Measurements from ENCODE around the gene TMEM135.
"Not testable (repeated sequence)": the region's sequence is repeated elsewhere in the genome, so short reads cannot be mapped to it uniquely, and the experiment has no call there.

TMEM135 gene

GRCh38 chr11:87259736-87260135 lies 222.0 kb downstream of the TMEM135 start:
- H3K9me3 ChIP-seq = no peaks in the 10 kb centered on the region
- no peak for DNase-seq (ENCODE audit: low spot score in 2 of 2)
- H3K36me3 ChIP-seq (replicated peaks) = no peaks in the 10 kb centered on the region
- in situ Hi-C loops (cut with MboI; ENCODE audit: low sequenced_read_pairs) = no loop called here
- H3K4me1 ChIP-seq = no peaks in the 10 kb centered on the region
- H3K4me3 ChIP-seq = no peak overlapping the region
- H3K27me3 ChIP-seq (ENCODE audit: low read depth) = no peaks in the 10 kb centered on the region

DNA sequence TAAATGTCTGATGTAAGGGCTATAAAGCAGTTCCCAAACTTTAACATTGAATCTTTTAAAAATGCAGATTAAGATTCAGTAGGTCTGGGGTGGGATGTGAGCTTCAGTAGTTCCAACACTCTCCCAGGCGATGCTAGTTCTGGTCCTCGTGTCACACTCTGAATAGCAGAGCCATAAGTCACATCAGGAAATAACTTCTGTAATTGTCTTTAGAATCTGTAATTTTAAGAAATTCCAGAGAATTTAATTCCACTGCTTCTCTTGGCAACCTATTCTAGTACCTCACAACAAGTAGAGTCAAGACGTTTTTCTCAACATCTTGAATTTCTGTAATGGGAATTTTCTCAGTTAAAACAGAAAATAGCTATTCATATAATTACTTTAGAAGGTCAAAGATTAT lies 223.1 kb downstream of the TMEM135 start:
- Histone ChIP-seq H3K36me3 (replicated peaks) (no peaks in the 10 kb centered on the region), H3K9me3 (no peaks in the 10 kb centered on the region), H3K27me3 (ENCODE audit: low read depth) (no peaks in the 10 kb centered on the region), H3K4me1 (no peaks in the 10 kb centered on the region), H3K4me3 (no peak overlapping the region)
- DNase-seq (ENCODE audit: low spot score in 2 of 2) = no peak
- in situ Hi-C loops (cut with MboI; ENCODE audit: low sequenced_read_pairs) = no loop called here

GRCh38 chr11:87263264-87263838 lies 225.6 kb downstream of the TMEM135 start:
- no peak overlapping the region for H3K4me3 ChIP-seq
- no peaks in the 10 kb centered on the region for H3K27me3 ChIP-seq (ENCODE audit: low read depth)
- no peaks in the 10 kb centered on the region for H3K9me3 ChIP-seq
- no peaks in the 10 kb centered on the region for H3K4me1 ChIP-seq
- no peak for DNase-seq (ENCODE audit: low spot score in 2 of 2)
- H3K36me3 ChIP-seq (replicated peaks) = no peaks in the 10 kb centered on the region
- in situ Hi-C loops (cut with MboI; ENCODE audit: low sequenced_read_pairs) = no loop called here

- no peak for DNase-seq (ENCODE audit: low spot score in 2 of 2)
- H3K4me1 ChIP-seq = no peaks in the 10 kb centered on the region
These were observed 226.2 kb downstream of the TMEM135 start for GRCh38 chr11:87263979-87264378.

GRCh38 chr11:87265132-87265531 lies 227.4 kb downstream of the TMEM135 start:
- no peaks in the 10 kb centered on the region for H3K27me3 ChIP-seq (ENCODE audit: low read depth)
- no peaks in the 10 kb centered on the region for H3K4me1 ChIP-seq
- no peaks in the 10 kb centered on the region for H3K36me3 ChIP-seq (replicated peaks)
- in situ Hi-C loops (cut with MboI; ENCODE audit: low sequenced_read_pairs) = no loop called here
- no peaks in the 10 kb centered on the region for H3K9me3 ChIP-seq
- no peak for DNase-seq (ENCODE audit: low spot score in 2 of 2)
- no peak overlapping the region for H3K4me3 ChIP-seq

More at GRCh38 chr11:87263979-87264378, 226.2 kb downstream of the TMEM135 start:
- Histone ChIP-seq H3K4me3 (no peak overlapping the region), H3K36me3 (replicated peaks) (no peaks in the 10 kb centered on the region), H3K9me3 (no peaks in the 10 kb centered on the region), H3K27me3 (ENCODE audit: low read depth) (no peaks in the 10 kb centered on the region)
- in situ Hi-C loops (cut with MboI; ENCODE audit: low sequenced_read_pairs) = no loop called here

GRCh38 chr11:87265979-87266378 lies 228.2 kb downstream of the TMEM135 start:
- Histone ChIP-seq H3K36me3 (replicated peaks) (no peaks in the 10 kb centered on the region), H3K9me3 (no peaks in the 10 kb centered on the region), H3K4me1 (no peaks in the 10 kb centered on the region), H3K27me3 (ENCODE audit: low read depth) (no peaks in the 10 kb centered on the region), H3K4me3 (no peak overlapping the region)
- in situ Hi-C loops (cut with MboI; ENCODE audit: low sequenced_read_pairs) = no loop called here
- no peak for DNase-seq (ENCODE audit: low spot score in 2 of 2)

DNA sequence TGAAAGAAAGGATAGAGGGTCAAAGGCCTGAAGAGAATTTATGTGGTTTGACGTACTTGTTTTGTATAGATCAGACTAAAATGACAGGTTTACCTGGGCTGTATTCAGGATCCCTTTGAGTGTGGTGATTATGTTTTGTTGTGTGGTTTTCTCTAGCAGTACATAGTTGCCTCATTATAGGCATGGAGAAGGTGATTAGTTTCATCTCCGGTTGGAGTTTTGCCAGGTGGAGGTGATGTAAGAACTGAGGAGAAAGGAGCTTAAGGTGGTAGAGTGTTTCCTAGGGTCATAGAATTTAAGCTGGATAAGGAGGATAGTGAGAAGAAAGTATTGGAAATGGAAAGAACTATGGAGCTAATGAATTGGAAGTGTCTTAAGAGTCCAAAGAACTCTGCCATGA lies 229.0 kb downstream of the TMEM135 start:
- H3K36me3 ChIP-seq (replicated peaks) = no peaks in the 10 kb centered on the region
- H3K27me3 ChIP-seq (ENCODE audit: low read depth) = no peaks in the 10 kb centered on the region
- no peak overlapping the region for H3K4me3 ChIP-seq
- in situ Hi-C loops (cut with MboI; ENCODE audit: low sequenced_read_pairs) = no loop called here
- no peaks in the 10 kb centered on the region for H3K9me3 ChIP-seq
- H3K4me1 ChIP-seq = no peaks in the 10 kb centered on the region
- DNase-seq (ENCODE audit: low spot score in 2 of 2) = no peak

- H3K4me3 ChIP-seq; H3K27me3 ChIP-seq (ENCODE audit: low read depth); H3K9me3 ChIP-seq; H3K36me3 ChIP-seq (replicated peaks); DNase-seq (ENCODE audit: low spot score in 2 of 2); in situ Hi-C loops (cut with MboI; ENCODE audit: low sequenced_read_pairs); H3K4me1 ChIP-seq: not testable (repeated sequence)
These were observed 234.2 kb downstream of the TMEM135 start for GRCh38 chr11:87271951-87272350.

DNA sequence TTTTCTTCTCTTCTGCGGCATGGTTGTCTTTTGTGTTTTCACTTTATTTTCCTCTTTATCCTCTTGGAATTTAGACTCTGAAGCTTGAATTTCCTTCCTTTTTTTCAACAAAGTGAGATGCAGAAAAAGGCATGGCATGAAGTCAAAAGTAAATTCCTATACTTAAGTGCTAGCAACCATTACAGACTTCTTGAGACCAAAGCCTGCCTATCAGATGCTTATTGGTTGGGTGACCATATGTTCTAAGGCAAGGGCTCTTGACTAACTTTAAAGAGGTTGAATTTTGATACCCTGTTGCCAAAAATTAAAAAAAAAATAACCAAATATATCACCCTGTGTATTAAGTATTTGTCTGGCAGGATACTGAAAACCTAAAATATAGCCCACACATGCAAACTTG lies 237.4 kb downstream of the TMEM135 start:
- Histone ChIP-seq H3K9me3 (no peaks in the 10 kb centered on the region), H3K36me3 (replicated peaks) (no peaks in the 10 kb centered on the region), H3K27me3 (ENCODE audit: low read depth) (no peaks in the 10 kb centered on the region), H3K4me1 (peaks cover 8% of the 10 kb centered on the region), H3K4me3 (no peak overlapping the region)
- in situ Hi-C loops (cut with MboI; ENCODE audit: low sequenced_read_pairs) = no loop called here
- no peak for DNase-seq (ENCODE audit: low spot score in 2 of 2)

DNA sequence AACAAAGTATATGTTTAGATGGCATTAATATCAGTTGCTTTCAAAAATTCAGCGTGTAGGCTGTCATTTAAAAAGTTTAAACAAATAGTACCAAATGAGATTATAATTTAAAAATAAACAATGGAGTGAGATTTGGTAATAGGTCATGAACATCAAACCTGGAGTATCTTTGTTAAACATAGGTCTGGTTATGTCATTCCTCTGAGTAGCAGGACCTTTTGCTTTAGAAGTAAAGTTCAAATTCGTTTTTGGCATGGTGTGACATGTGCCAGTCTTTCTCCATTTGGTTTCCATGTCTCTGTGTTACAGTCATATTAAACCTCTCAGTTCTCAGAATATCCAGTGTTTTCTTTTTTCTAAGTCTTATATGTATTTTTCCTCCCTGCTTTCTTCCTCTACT lies 242.4 kb downstream of the TMEM135 start:
- Histone ChIP-seq H3K4me1 (no peaks in the 10 kb centered on the region), H3K36me3 (replicated peaks) (no peaks in the 10 kb centered on the region), H3K4me3 (no peak overlapping the region), H3K9me3 (no peaks in the 10 kb centered on the region), H3K27me3 (ENCODE audit: low read depth) (no peaks in the 10 kb centered on the region)
- no peak for DNase-seq (ENCODE audit: low spot score in 2 of 2)
- in situ Hi-C loops (cut with MboI; ENCODE audit: low sequenced_read_pairs) = no loop called here

GRCh38 chr11:87281496-87281895 lies 243.8 kb downstream of the TMEM135 start:
- in situ Hi-C loops (cut with MboI; ENCODE audit: low sequenced_read_pairs) = no loop called here

DNA sequence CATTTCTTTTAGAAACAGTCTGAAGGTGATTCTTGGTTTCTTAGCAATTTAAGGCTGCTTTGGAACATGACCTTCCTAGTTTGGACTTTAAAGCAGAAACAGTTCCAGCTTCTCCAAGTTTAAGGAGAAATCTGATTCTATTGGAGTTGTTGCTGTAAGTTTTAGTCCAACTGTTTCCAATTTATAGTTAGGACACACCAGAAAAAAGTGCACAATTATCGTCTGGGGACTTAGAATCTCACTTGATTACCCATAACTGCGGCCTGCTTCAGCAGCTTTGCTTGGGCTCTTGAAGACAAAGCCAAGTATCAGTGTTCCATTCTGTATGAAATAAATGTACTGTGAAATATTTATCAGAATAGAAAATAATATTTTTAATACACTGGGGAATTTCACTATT lies 246.6 kb downstream of the TMEM135 start:
- Histone ChIP-seq H3K36me3 (replicated peaks) (no peaks in the 10 kb centered on the region), H3K9me3 (no peaks in the 10 kb centered on the region), H3K4me3 (no peak overlapping the region), H3K4me1 (no peaks in the 10 kb centered on the region), H3K27me3 (ENCODE audit: low read depth) (no peaks in the 10 kb centered on the region)
- no peak for DNase-seq (ENCODE audit: low spot score in 2 of 2)
- in situ Hi-C loops (cut with MboI; ENCODE audit: low sequenced_read_pairs) = no loop called here

More at GRCh38 chr11:87281496-87281895, 243.8 kb downstream of the TMEM135 start:
- Histone ChIP-seq H3K4me3 (no peak overlapping the region), H3K4me1 (no peaks in the 10 kb centered on the region), H3K36me3 (replicated peaks) (no peaks in the 10 kb centered on the region), H3K27me3 (ENCODE audit: low read depth) (no peaks in the 10 kb centered on the region), H3K9me3 (no peaks in the 10 kb centered on the region)
- DNase-seq (ENCODE audit: low spot score in 2 of 2) = no peak

DNA sequence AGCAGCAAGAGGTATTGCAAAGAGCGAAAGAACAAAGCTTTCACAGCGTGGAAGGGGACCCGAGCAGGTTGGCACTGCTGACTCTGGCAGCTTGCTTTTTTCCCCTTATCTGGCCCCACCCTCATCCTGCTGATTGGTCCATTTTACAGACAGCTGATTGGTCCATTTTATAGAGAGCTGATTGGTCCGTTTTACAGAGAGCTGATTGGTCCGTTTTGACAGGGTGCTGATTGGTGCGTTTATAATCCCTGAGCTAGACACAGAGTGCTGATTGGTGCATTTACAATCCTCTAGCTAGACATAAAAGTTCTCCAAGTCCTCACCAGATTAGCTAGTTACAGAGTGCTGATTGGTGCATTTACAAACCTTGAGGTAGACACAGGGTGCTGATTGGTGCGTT lies 247.9 kb downstream of the TMEM135 start:
- H3K4me1 ChIP-seq; H3K4me3 ChIP-seq; H3K36me3 ChIP-seq (replicated peaks); DNase-seq (ENCODE audit: low spot score in 2 of 2); in situ Hi-C loops (cut with MboI; ENCODE audit: low sequenced_read_pairs); H3K27me3 ChIP-seq (ENCODE audit: low read depth); H3K9me3 ChIP-seq: not testable (repeated sequence)

- in situ Hi-C loops (cut with MboI; ENCODE audit: low sequenced_read_pairs) = no loop called here
- no peaks in the 10 kb centered on the region for H3K36me3 ChIP-seq (replicated peaks)
- no peak for DNase-seq (ENCODE audit: low spot score in 2 of 2)
- H3K4me1 ChIP-seq = peaks cover 9% of the 10 kb centered on the region
- H3K27me3 ChIP-seq (ENCODE audit: low read depth) = no peaks in the 10 kb centered on the region
- no peaks in the 10 kb centered on the region for H3K9me3 ChIP-seq
- H3K4me3 ChIP-seq = no peak overlapping the region
These were observed 248.6 kb downstream of the TMEM135 start for GRCh38 chr11:87286338-87286737.

DNA sequence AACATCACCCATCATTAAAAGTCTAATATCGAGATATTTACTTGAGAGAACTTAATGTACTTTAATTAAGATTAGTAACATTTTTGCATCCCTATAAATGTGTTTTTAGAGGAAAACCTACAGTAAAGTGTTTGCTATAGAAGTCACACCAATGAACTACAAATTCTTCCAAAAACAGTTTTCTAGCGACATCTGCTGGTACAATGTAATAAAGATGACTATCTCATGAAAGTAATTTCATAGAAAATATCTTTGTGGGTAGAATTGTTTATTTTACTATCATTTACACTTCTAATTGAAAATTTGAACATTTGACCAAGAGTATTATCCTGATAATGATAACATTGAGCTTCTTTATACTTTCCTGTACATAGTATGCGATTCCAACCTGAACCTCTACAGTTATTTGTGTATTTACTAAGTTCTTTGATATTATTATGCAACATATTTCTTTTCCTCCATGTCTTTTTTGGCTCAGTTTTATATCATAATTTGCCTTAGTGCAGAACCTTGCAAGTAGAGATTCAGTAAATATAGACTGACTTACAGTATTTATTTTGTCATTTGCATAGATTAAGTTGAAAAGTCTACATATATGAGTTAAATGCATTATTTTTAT lies 252.7 kb downstream of the TMEM135 start:
- Histone ChIP-seq H3K4me1 (peaks cover 42% of the 10 kb centered on the region), H3K9me3 (no peaks in the 10 kb centered on the region), H3K4me3 (no peak overlapping the region), H3K27me3 (ENCODE audit: low read depth) (no peaks in the 10 kb centered on the region), H3K36me3 (replicated peaks) (no peaks in the 10 kb centered on the region)
- DNase-seq (ENCODE audit: low spot score in 2 of 2) = peak in 1 of 2 experiments; percentile 67
- in situ Hi-C loops (cut with MboI; ENCODE audit: low sequenced_read_pairs) = loop anchor here (5.0 kb wide), 1 partner anchor 348 kb away; no protein-coding TSS in a partner anchor

Measured in HAP-1 (cell line).